ENCODE measurements around the gene IYD. TPM values are rescaled to one million over a fixed set of nuclear protein-coding genes. Genes with fewer than 3 reads are reported as not detected.

The IYD gene
- total and polyA plus RNA-seq, 10 of the 15 experiments (the other 5 are each of a cell fraction or from before 2014, with no cell fraction given), result 0.07 TPM; not detected in 9

- TF ChIP-seq BCLAF1 (IDR thresholded peaks at IDR 0.05), result no peak
These were observed 44.8 kb upstream of the IYD start (continued) for GRCh38 chr6:150324044-150324443.

GRCh38 chr6:150325066-150325772 lies 43.6 kb upstream of the IYD start:
- no peak overlapping the region for H3K4me2 ChIP-seq (ENCODE audit: control insufficient read depth, insufficient read depth)
- ChIA-PET CTCF (interaction anchor here (0.6 kb wide), 1 partner anchor 245 kb away, joined by 3 read pairs; no protein-coding TSS in a partner anchor), SMC1A (ENCODE audit: uncharacterized antibody, unreplicated experiment) (no interaction called here), RAD21 (ENCODE audit: unreplicated experiment) (no interaction called here), POLR2A (no interaction called here)
- DNase-seq (ENCODE audit: low read depth, low spot score) (no peak), FAIRE-seq (no peak), ATAC-seq (no peak)
- no peaks in the 10 kb centered on the region for H3K4me1 ChIP-seq (ENCODE audit: control insufficient read depth, insufficient read depth, low read length)
- no peaks in the 10 kb centered on the region for H3K36me3 ChIP-seq (ENCODE audit: control insufficient read depth in 2 of 2, insufficient read depth in 2 of 2, low read length in 1 of 2)
- no peaks in the 10 kb centered on the region for H3K79me2 ChIP-seq (ENCODE audit: control insufficient read depth, insufficient read depth, low read length)
- BruUV-seq (replicated peaks), result no TSS peak
- no peak overlapping the region for H3K4me3 ChIP-seq
- no peak overlapping the region for H3K9ac ChIP-seq (ENCODE audit: control insufficient read depth, insufficient read depth, low read length)
- H4K20me1 ChIP-seq (ENCODE audit: control insufficient read depth, insufficient read depth), result no peaks in the 10 kb centered on the region
- H3K27ac ChIP-seq (ENCODE audit: control insufficient read depth, insufficient read depth), result no peak overlapping the region
- peaks cover 0 to 5% of the 10 kb centered on the region in 2 experiments; a peak in 2 of 4 replicates for H3K27me3 ChIP-seq (replicated peaks in 1 of 2; ENCODE audit: control insufficient read depth in 2 of 2, insufficient read depth in 2 of 2, low read length in 1 of 2)
- 40% methylated on average over 5 of the region's 5 CpGs for WGBS (ENCODE audit: insufficient coverage, insufficient replicate concordance, low lambda C conversion rate, missing lambda C conversion rate)
- intact Hi-C loops (cut with micrococcal nuclease; ENCODE audit: unreplicated experiment), result no loop called here
- H2AFZ ChIP-seq (ENCODE audit: control insufficient read depth, low read depth, low read length), result no peak overlapping the region
- no peaks in the 10 kb centered on the region for H3K9me3 ChIP-seq (replicated peaks; ENCODE audit: control insufficient read depth, insufficient read depth, low read length)
- in situ Hi-C loops (cut with MboI), result no loop called here
- TF ChIP-seq GATAD2B (conservative IDR thresholded peaks at IDR 0.05; ENCODE audit: low read depth) (no peak), CEBPZ (IDR thresholded peaks at IDR 0.05; ENCODE audit: low read depth, low read length) (no peak), E2F4 (IDR thresholded peaks at IDR 0.05; ENCODE audit: low read depth, low read length) (no peak), CTCF (IDR thresholded peaks at IDR 0.05 in 2 of 3, conservative IDR thresholded peaks at IDR 0.05 in 1 of 3; ENCODE audit: control insufficient read depth in 2 of 3, extremely low read depth in 1 of 3, insufficient read depth in 1 of 3, low read depth in 3 of 3, low read length in 3 of 3) (no peak), HSF1 (IDR thresholded peaks at IDR 0.05; ENCODE audit: low read depth, low read length) (no peak)
